Measurements from ENCODE around the gene CHMP1A. TPM values are rescaled to one million over a fixed set of nuclear protein-coding genes. Genes with fewer than 3 reads are reported as not detected.
"Not testable (repeated sequence)": the region's sequence is repeated elsewhere in the genome, so short reads cannot be mapped to it uniquely, and the experiment has no call there.

The CHMP1A gene
- polyA plus RNA-seq, 4 donors, result 78.6 to 202 (median 138) TPM

DNA sequence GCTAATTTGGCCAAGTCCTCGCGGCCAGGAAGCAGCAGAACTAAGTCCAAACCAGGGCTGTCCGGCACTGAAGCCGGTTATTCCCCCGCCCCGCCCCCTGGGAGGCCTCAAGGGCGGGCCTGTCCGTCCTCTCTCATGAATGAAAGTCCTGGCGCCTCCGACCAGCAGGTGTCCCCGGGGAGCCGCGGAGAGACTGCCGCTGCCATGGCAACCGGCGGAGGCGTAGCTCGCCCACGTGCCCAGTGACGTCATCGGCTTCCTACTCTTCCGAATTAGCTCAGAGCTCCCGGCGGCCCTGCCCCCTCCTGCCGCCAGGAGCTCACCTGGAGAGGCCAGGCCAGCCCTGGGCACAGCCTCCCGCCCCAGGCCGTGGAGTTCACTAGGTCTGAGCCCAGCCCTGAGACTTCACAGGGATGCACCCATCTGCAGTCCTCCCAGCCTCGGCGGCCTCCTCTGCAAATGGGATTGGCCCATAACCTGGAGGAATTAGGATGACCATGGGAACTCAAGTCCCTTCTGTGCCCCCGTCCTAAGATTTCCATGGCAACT, 42.7 kb upstream of the CHMP1A start:
- WGBS, 3 donors, result 0 to 1% (median 1%) methylated on average over 24 to 30 of the region's 30 CpGs
- H3K4me3 ChIP-seq (ENCODE audit: low read depth in 1 of 3, low read length in 3 of 3), result peak overlapping the region in 2 of 3 donors; percentile 53 to 63
- FAIRE-seq, result no peak

GRCh38 chr16:89699629-89700099, 42.2 kb upstream of the CHMP1A start:
- peak overlapping the region in 1 of 3 donors; percentile 17 for H3K4me3 ChIP-seq (ENCODE audit: low read depth in 1 of 3, low read length in 3 of 3)
- H3K27me3 ChIP-seq (ENCODE audit: control insufficient read depth in 3 of 3, insufficient read depth in 3 of 3, low read length in 3 of 3); H3K9me3 ChIP-seq (ENCODE audit: control insufficient read depth in 2 of 2, insufficient read depth in 1 of 2, low read depth in 1 of 2, low read length in 1 of 2); DNase-seq; FAIRE-seq: not testable (repeated sequence)
- 48 to 58% (median 53%) methylated on average over 18 of the region's 18 CpGs for WGBS, 3 donors
- peaks cover 1 to 30% (median 6%) of the 10 kb centered on the region in 3 donors for H3K4me1 ChIP-seq (ENCODE audit: control insufficient read depth in 3 of 3, insufficient read depth in 2 of 3, low read depth in 1 of 3, low read length in 2 of 3)
- H3K27ac ChIP-seq (ENCODE audit: low read depth in 1 of 3, low read length in 2 of 3), result peak overlapping the region in 2 of 3 donors; percentile 62 to 95
- H3K36me3 ChIP-seq (ENCODE audit: control insufficient read depth in 3 of 3, insufficient read depth in 2 of 3, low read depth in 1 of 3, low read length in 3 of 3), result peaks cover 0 to 50% (median 5%) of the 10 kb centered on the region in 3 donors

More for the DNA sequence above, 42.7 kb upstream of the CHMP1A start:
- no peaks in the 10 kb centered on the region for H3K9me3 ChIP-seq (ENCODE audit: control insufficient read depth in 2 of 2, insufficient read depth in 1 of 2, low read depth in 1 of 2, low read length in 1 of 2)
- H3K4me1 ChIP-seq (ENCODE audit: control insufficient read depth in 3 of 3, insufficient read depth in 2 of 3, low read depth in 1 of 3, low read length in 2 of 3), result peaks cover 1 to 26% (median 6%) of the 10 kb centered on the region in 3 donors
- peak overlapping the region; percentile 95 to 97 (median 96) for H3K27ac ChIP-seq (ENCODE audit: low read depth in 1 of 3, low read length in 2 of 3)
- peak; percentile 99 to 100 for DNase-seq
- peaks cover 0 to 45% (median 5%) of the 10 kb centered on the region in 3 donors for H3K36me3 ChIP-seq (ENCODE audit: control insufficient read depth in 3 of 3, insufficient read depth in 2 of 3, low read depth in 1 of 3, low read length in 3 of 3)
- no peaks in the 10 kb centered on the region for H3K27me3 ChIP-seq (ENCODE audit: control insufficient read depth in 3 of 3, insufficient read depth in 3 of 3, low read length in 3 of 3)

GRCh38 chr16:89698717-89699116, 41.2 kb upstream of the CHMP1A start:
- not testable (repeated sequence) for DNase-seq; H3K27ac ChIP-seq (ENCODE audit: low read depth in 1 of 3, low read length in 2 of 3); H3K9me3 ChIP-seq (ENCODE audit: control insufficient read depth in 2 of 2, insufficient read depth in 1 of 2, low read depth in 1 of 2, low read length in 1 of 2); FAIRE-seq; H3K27me3 ChIP-seq (ENCODE audit: control insufficient read depth in 3 of 3, insufficient read depth in 3 of 3, low read length in 3 of 3); H3K4me3 ChIP-seq (ENCODE audit: low read depth in 1 of 3, low read length in 3 of 3)
- Histone ChIP-seq H3K36me3 (ENCODE audit: control insufficient read depth in 3 of 3, insufficient read depth in 2 of 3, low read depth in 1 of 3, low read length in 3 of 3) (peaks cover 2 to 59% (median 5%) of the 10 kb centered on the region in 3 donors), H3K4me1 (ENCODE audit: control insufficient read depth in 3 of 3, insufficient read depth in 2 of 3, low read depth in 1 of 3, low read length in 2 of 3) (peaks cover 1 to 38% (median 6%) of the 10 kb centered on the region in 3 donors)
- 95 to 98% (median 97%) methylated on average over 14 of the region's 14 CpGs for WGBS, 3 donors

DNA sequence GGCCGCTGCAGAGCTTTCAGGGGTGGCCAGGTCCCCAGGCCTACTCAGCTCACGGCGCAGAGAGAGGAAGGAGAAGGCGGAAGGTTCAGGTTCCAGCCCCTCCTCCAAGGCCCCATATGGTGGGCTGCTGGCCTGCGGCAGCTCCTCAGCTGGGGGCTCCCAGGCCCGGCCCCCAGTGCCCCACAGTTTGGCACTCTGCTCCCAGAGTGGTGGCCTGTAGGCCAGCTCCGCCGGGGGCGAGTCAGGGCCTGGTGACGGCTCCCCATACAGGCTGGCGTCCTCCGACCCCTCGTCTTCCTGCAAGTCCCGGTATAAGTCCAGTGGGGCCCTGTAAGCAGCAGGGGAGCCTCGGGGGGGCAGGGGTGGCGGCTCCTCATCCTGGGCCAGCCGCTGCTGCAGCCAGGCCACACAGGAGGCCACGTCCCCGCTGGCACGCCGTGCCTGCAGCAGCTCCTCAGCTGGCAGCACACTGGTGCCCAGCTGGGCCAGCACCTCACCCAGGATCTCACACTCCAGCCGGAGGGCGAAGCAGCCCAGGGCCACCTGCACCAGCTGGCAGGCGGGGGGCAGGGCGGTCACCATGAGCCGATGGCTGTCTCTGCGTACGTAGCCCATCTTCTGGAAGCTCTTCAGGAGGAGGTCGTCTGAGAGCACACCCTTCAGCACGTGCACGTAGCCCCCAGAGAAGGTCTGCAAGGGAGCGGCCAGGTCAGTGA, 40.3 kb upstream of the CHMP1A start:
- DNase-seq (peak in 1 of 2 donors; percentile 7), FAIRE-seq (no peak)
- no peak overlapping the region for H3K27ac ChIP-seq (ENCODE audit: low read depth in 1 of 3, low read length in 2 of 3)
- WGBS, 3 donors, result 87 to 91% (median 90%) methylated on average over 26 to 32 of the region's 32 CpGs
- no peak overlapping the region for H3K4me3 ChIP-seq (ENCODE audit: low read depth in 1 of 3, low read length in 3 of 3)
- H3K36me3 ChIP-seq (ENCODE audit: control insufficient read depth in 3 of 3, insufficient read depth in 2 of 3, low read depth in 1 of 3, low read length in 3 of 3), result peaks cover 5 to 68% (median 7%) of the 10 kb centered on the region in 3 donors
- no peaks in the 10 kb centered on the region for H3K27me3 ChIP-seq (ENCODE audit: control insufficient read depth in 3 of 3, insufficient read depth in 3 of 3, low read length in 3 of 3)
- peaks cover 1 to 42% (median 6%) of the 10 kb centered on the region in 3 donors for H3K4me1 ChIP-seq (ENCODE audit: control insufficient read depth in 3 of 3, insufficient read depth in 2 of 3, low read depth in 1 of 3, low read length in 2 of 3)
- H3K9me3 ChIP-seq (ENCODE audit: control insufficient read depth in 2 of 2, insufficient read depth in 1 of 2, low read depth in 1 of 2, low read length in 1 of 2), result no peaks in the 10 kb centered on the region

DNA sequence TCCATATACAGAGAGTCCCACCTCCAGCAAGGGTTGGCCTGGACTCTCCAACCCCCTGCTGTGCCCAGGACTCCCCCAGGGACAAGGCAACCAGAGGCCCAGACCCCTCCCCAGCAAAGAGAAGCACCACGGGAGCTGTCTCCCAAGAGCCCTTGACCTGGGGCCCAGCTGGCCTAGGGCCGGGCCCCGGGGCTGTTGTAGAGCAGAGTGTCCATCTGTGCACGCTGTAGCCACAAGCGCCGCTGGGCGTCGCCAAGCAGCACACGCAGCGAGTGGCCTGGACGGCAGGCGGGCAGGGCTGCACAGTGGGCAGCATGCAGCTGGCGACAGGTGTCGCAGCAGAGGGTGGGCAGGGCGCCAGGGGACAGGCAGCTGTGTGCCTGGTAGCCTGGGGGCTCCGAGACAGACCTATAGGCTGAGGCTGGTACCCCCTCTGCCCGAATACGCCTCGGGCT, 39.7 kb upstream of the CHMP1A start:
- H3K27ac ChIP-seq (ENCODE audit: low read depth in 1 of 3, low read length in 2 of 3), result no peak overlapping the region
- no peaks in the 10 kb centered on the region for H3K9me3 ChIP-seq (ENCODE audit: control insufficient read depth in 2 of 2, insufficient read depth in 1 of 2, low read depth in 1 of 2, low read length in 1 of 2)
- no peak overlapping the region for H3K4me3 ChIP-seq (ENCODE audit: low read depth in 1 of 3, low read length in 3 of 3)
- H3K27me3 ChIP-seq (ENCODE audit: control insufficient read depth in 3 of 3, insufficient read depth in 3 of 3, low read length in 3 of 3), result no peaks in the 10 kb centered on the region
- H3K4me1 ChIP-seq (ENCODE audit: control insufficient read depth in 3 of 3, insufficient read depth in 2 of 3, low read depth in 1 of 3, low read length in 2 of 3), result peaks cover 1 to 38% (median 4%) of the 10 kb centered on the region in 3 donors
- H3K36me3 ChIP-seq (ENCODE audit: control insufficient read depth in 3 of 3, insufficient read depth in 2 of 3, low read depth in 1 of 3, low read length in 3 of 3), result peaks cover 5 to 74% (median 9%) of the 10 kb centered on the region in 3 donors
- no peak for FAIRE-seq
- WGBS, 3 donors, result 80 to 88% (median 88%) methylated on average over 16 to 19 of the region's 19 CpGs
- no peak for DNase-seq

- 59 to 72% (median 59%) methylated on average over 14 to 18 of the region's 18 CpGs for WGBS, 3 donors
- Histone ChIP-seq H3K27ac (ENCODE audit: low read depth in 1 of 3, low read length in 2 of 3) (peak overlapping the region in 2 of 3 donors; percentile 24 to 49), H3K36me3 (ENCODE audit: control insufficient read depth in 3 of 3, insufficient read depth in 2 of 3, low read depth in 1 of 3, low read length in 3 of 3) (peaks cover 9 to 79% (median 11%) of the 10 kb centered on the region in 3 donors), H3K4me1 (ENCODE audit: control insufficient read depth in 3 of 3, insufficient read depth in 2 of 3, low read depth in 1 of 3, low read length in 2 of 3) (peaks cover 1 to 35% (median 3%) of the 10 kb centered on the region in 3 donors), H3K4me3 (ENCODE audit: low read depth in 1 of 3, low read length in 3 of 3) (no peak overlapping the region), H3K27me3 (ENCODE audit: control insufficient read depth in 3 of 3, insufficient read depth in 3 of 3, low read length in 3 of 3) (no peaks in the 10 kb centered on the region), H3K9me3 (ENCODE audit: control insufficient read depth in 2 of 2, insufficient read depth in 1 of 2, low read depth in 1 of 2, low read length in 1 of 2) (no peaks in the 10 kb centered on the region)
- FAIRE-seq (no peak), DNase-seq (no peak)
Observed at GRCh38 chr16:89696670-89697128, 39.2 kb upstream of the CHMP1A start.

GRCh38 chr16:89695875-89696669, 38.6 kb upstream of the CHMP1A start:
- Histone ChIP-seq H3K4me3 (ENCODE audit: low read depth in 1 of 3, low read length in 3 of 3) (no peak overlapping the region), H3K27me3 (ENCODE audit: control insufficient read depth in 3 of 3, insufficient read depth in 3 of 3, low read length in 3 of 3) (no peaks in the 10 kb centered on the region), H3K4me1 (ENCODE audit: control insufficient read depth in 3 of 3, insufficient read depth in 2 of 3, low read depth in 1 of 3, low read length in 2 of 3) (peaks cover 1 to 35% (median 3%) of the 10 kb centered on the region in 3 donors), H3K36me3 (ENCODE audit: control insufficient read depth in 3 of 3, insufficient read depth in 2 of 3, low read depth in 1 of 3, low read length in 3 of 3) (peaks cover 9 to 85% (median 11%) of the 10 kb centered on the region in 3 donors), H3K9me3 (ENCODE audit: control insufficient read depth in 2 of 2, insufficient read depth in 1 of 2, low read depth in 1 of 2, low read length in 1 of 2) (no peaks in the 10 kb centered on the region), H3K27ac (ENCODE audit: low read depth in 1 of 3, low read length in 2 of 3) (peak overlapping the region in 2 of 3 donors; percentile 24 to 28)
- DNase-seq (no peak), FAIRE-seq (no peak)
- 73 to 78% (median 75%) methylated on average over 25 of the region's 25 CpGs for WGBS, 3 donors

Measured in small intestine (tissue), 7 donors.